HG02943 (cell line): ENCODE results near the gene EEF1B2.

Experiments used
- ATAC-seq: cut with Tn5 transposase; IDR thresholded peaks from one replicate; pipeline ENCODE4 v1.9.1; 2021; ENCODE audit warnings: mild to moderate bottlenecking, low read depth, moderate library complexity; ENCODE audit not compliant: unreplicated experiment

Gene EEF1B2

GRCh38 chr2:206211657-206212255, 52.1 kb downstream of the EEF1B2 start:
- no peak for ATAC-seq
